Pons (tissue), 1 donor: Measurements from ENCODE around the gene CUTA.

Source experiments
- DNase-seq: peaks from one replicate; pipeline ENCODE4 v3.0.0-alpha.2; 2016; ENCODE audit warnings: low spot score

Gene CUTA

GRCh38 chr6:33439956-33440648, 22.2 kb upstream of the CUTA start:
- DNase-seq: no peak

GRCh38 chr6:33438978-33439594, 21.2 kb upstream of the CUTA start:
- DNase-seq: no peak

- DNase-seq: no peak
Measured at GRCh38 chr6:33437666-33438065, 19.8 kb upstream of the CUTA start.

- DNase-seq: no peak
Measured at GRCh38 chr6:33434961-33435360, 17.1 kb upstream of the CUTA start.

DNA sequence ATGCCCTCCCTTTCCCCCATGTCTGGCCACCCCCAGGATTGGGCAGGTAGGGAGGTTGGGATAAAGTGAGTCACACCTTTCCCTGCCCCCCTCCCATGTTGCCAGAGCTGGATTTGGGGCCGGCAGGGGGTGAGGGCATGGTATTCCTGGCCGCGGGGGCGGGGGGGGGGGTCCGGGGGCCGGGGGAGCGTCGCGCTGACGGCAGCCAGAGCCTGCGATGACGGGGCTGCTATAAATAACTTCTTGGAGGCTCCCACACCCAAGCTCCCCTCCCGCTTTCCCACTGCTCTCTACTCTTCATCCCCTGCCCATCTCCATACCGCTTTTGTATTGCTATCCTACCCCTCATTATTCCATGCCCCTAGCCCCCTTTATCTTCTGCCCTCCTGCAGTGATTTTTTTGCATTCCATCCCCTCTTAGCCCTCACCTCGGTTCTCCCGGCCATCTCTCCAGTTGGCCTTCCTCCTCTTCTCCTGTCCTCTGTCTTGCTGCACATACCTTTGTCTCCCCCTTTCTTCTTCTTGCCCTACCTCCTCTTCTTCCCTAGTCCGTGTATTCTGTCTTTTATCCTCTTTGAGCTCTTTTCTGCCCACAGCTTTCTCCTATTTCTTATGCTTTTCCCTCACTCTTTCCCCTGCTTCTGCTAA, 15.8 kb upstream of the CUTA start:
- DNase-seq: no peak

DNA sequence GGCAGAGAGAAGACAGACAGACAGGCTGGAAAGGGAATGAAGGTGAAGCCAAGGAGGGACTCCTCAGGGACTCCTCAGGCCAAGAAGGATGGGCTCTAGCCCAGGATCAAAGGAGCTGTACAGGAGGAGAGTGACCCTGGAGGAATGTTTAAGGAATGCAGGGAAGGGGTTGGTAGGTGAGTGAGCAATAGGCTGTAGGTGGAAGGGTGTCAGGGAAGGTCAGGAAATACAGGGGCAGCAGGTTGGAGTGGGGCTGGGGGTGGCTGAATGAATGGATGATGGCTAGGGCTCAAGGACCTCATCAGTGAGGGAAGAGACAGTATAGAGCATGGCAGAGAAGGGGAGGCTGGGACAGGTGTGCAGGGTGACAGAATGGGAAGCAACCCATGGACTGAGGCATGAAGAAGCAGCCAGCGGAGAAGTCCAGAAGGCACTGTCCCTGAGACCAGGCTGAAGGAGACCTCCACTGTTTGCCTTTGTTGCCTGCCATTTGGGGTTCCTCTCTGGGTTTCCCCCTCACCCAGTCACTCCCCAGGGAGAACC, 15.2 kb upstream of the CUTA start:
- no peak for DNase-seq

DNA sequence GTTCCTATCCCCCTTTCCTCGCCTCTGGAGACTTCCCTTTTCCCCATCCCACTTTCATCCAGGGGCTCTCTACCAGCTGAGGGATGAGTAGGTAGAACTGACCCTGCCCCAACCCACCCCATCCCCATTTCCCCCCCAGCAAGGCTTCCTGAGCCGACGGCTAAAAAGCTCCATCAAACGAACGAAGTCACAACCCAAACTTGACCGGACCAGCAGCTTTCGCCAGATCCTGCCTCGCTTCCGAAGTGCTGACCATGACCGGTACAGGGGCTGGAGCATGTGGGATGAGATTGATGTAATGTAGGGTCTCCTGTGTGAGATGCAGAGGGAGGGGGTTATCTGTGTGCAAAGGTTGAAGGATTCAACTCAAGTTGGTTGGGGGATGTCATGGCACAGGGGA, 14.6 kb upstream of the CUTA start:
- no peak for DNase-seq

- DNase-seq: no peak
Measured at GRCh38 chr6:33431880-33432541, 14.1 kb upstream of the CUTA start.

- peak; percentile 75 for DNase-seq
Measured at GRCh38 chr6:33430991-33431879, 13.3 kb upstream of the CUTA start.

DNA sequence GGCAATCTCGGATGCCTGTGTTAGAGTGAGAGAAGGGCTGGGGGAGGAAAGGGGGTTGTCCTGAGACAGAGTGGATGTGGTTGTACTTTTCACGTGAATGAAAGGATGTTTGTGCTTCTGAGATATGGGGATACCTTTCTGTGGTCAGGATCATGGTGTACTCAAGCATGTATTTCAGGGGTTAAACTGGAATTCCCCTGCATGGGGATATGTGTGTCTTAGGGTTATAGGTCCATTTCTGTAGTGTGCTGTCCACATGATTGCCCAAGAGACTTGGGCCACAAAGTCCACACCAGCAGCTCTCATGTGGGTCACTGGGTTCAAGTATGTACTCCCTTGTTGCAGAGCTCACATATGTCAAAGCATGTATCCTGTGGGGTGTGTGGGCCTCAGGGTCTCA, 12.4 kb upstream of the CUTA start:
- no peak for DNase-seq

DNA sequence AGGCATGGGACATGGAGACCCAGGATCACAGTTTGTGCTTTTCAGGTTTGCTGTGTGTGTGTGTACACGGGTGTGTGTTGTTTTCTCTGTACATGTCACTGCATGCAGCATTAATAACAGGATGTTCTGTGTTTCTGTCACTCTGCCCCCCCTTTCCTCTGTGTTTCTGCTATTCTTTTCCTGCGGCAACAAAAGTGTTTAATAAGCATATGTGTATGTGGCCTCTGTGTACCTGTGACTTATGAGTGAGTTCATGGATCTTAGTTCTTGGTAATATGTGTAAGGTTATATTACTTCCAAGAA, 11.8 kb upstream of the CUTA start:
- DNase-seq: no peak

- no peak for DNase-seq
Measured at GRCh38 chr6:33428966-33429749, 11.3 kb upstream of the CUTA start.

DNA sequence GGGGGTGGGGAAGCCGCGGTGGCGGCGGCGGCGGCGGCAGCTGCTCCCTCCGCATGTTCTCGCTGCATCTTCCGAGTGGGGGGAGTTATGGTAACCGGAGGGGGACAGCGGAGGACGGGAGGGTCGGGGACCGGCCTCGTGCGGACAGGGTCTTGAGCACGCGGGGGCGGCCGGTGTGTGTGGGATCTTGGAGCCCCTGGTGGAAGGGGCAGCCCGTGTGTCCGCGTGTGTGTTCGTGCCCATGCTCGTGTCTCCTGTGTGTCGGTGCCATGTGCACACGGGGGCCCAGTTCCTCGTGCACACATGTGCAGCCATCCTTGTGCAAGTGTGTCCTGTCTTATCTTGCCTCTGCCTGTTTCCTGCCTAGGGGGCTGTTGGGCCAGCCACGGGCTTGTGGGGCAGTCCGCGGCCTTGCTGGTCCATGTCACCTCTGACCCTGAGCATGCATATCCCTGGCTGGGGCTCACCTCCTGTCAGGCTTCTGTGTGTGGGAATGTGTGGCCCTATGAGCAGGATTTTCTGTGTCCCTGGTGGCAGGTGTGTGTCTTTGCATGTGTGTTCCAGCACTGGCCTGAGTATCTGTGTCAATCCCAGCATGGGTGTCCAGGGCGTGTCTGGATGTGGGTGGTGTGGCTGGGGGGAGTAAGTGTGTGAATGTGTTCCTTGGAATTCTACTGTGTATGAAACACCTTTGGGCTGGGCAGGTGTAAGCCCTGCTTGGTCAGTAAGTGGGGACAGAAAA, 10.5 kb upstream of the CUTA start:
- DNase-seq: no peak

GRCh38 chr6:33427585-33428223, 9.8 kb upstream of the CUTA start:
- no peak for DNase-seq

GRCh38 chr6:33426590-33427511, 8.9 kb upstream of the CUTA start:
- DNase-seq: no peak

GRCh38 chr6:33425668-33426577, 8.0 kb upstream of the CUTA start:
- DNase-seq: peak; percentile 79

- DNase-seq: no peak
Measured at GRCh38 chr6:33424855-33425667, 7.2 kb upstream of the CUTA start.
